HG03139 (cell line): Measurements from ENCODE around the gene PRND.
"Not testable (repeated sequence)": the region's sequence is repeated elsewhere in the genome, so short reads cannot be mapped to it uniquely, and the experiment has no call there.

ENCODE experiments used
- ATAC-seq: cut with Tn5 transposase; IDR thresholded peaks from one replicate; pipeline ENCODE4 v1.9.1; 2021; ENCODE audit not compliant: unreplicated experiment

Gene PRND

DNA sequence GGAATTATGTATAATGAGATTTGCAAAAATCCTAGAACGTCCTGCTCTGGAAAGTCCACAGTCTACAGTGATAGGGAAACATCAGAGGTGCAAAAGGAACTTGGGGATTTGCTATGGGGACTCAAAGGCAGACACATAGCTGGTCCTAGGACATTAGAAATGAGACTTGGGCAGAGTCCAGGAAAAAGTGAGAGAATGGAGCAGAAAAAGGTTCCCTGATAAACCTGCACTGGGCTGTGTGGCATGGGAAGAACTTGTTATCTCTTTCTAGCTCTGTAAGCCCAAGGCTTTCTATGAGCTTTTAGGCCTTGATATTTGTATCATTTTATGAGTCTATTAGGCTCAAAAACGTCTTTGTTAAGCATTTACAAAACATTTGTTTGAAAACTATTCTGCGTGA lies 15.2 kb downstream of the PRND start:
- no peak for ATAC-seq

DNA sequence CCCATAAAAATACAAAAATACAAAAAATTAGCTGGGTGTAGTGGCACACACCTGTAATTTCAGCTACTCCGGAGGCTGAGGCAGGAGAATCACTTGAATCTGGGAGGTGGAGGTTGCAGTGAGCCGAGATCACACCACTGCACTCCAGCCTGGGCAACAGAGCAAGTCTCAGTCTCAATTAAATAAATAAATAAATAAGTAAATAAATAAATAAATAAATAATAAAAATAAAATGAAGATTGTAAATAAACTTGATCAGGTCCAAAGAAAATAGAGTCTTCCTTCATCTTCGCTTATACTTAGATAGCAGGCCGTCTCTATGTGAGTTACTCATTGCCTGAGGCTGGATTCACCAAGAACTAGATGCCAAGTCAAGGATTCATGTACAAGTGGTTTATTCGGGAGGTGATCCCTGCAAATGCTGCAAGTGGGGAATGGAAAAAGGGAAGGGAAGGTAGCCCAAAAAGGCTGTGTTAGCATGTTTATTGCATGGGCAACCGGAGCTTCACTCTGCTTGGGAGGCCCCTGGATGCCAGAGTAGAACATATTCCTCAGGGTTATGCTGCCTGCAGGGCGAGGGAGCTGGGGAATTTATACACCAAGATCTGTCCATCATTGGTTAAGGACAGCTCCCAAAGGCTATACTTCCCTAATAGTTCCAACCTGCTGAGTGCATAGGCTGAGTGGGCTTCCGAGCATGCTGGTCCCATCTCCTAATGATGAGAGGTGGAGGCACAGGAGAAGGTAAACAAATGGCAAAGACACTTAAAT lies 16.3 kb downstream of the PRND start:
- no peak for ATAC-seq

DNA sequence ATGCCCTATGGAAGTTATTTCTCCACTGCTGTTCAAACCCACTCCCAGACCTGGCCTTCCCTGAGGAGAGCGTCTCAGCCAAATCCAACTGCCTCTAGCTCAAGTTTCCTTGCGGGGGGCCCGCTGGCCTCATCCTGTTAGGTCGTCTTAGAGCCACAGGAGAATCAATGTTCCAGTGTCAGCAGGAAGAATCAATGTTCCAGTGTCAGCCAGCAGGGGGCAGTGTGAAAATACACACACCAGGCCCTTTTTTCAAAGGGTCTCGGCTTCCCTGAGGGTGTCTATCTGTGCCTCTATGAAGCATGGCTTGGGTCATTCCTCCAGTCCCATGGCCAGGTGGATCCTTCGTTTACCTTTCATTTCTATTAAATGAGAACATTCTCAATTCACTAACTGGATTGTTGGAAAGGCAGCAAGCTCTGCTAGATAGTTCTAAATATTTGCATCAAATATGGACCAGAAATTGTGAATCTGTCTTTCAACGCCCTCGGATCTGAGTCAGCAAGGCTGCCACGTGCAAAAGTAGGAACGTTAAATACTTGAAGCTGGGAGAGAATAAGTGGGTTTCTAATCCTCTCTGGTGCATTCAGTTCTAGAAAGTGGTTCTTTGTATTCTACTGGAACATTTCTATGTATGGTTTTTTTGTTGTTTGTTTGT lies 19.2 kb downstream of the PRND start:
- ATAC-seq = no peak

DNA sequence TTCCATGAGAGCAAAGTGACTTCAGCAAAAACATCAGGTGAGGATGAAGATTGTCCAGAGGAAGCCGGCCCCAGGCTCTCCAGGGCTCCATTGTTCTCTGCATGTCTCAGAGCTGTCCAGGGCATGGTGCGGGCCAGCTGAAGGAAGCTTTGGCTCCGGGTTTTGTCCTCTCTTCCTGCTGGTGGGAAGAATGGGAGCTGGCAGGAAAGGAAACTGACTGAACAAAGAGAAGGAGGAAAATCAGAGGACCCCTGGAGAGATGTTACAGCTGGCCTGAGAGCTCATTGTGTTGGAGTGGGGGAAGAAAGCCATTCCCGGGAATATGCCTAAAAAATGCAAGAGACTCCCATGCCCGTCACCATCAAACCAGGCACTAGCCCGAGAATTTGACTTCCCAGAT lies 27.1 kb downstream of the PRND start:
- ATAC-seq = no peak

DNA sequence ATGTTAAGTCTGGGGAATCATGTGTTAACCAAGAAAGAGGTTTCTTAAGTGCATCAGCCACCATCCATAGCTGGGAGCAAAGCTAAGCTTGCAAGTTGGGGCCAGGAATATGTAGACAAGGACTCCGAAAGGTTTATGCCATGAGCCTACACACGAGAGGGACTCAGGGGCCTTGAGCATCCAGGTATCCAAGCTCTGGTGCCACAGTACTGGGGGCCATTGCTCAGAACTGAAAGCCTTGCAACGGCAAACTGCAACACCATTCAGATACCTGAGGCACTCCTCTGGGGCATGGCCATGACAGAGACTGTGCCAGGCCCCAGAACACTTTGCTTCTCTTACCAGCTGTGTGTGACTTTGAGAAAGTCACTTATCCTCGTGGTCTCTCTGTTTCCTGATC lies 27.6 kb downstream of the PRND start:
- no peak for ATAC-seq

DNA sequence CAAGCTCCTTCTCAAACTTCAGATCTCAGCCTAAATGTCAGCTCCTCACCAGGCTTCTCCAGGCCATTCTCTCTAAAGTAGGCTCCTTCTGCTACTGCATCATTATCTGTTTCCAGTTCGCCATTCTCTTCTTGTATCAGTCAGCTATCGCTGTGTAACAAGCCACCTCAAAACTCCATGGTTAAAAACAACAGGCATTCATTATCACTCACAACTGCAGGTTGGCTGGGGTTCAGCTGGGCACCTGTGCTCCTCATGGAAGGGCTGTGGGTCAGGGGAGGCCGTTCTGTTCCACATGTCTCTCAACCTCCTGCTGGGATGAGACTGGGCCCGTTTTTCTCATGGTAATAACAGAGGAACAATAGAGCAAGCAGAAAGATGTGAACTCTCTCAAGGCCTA lies 28.7 kb downstream of the PRND start:
- ATAC-seq = no peak

DNA sequence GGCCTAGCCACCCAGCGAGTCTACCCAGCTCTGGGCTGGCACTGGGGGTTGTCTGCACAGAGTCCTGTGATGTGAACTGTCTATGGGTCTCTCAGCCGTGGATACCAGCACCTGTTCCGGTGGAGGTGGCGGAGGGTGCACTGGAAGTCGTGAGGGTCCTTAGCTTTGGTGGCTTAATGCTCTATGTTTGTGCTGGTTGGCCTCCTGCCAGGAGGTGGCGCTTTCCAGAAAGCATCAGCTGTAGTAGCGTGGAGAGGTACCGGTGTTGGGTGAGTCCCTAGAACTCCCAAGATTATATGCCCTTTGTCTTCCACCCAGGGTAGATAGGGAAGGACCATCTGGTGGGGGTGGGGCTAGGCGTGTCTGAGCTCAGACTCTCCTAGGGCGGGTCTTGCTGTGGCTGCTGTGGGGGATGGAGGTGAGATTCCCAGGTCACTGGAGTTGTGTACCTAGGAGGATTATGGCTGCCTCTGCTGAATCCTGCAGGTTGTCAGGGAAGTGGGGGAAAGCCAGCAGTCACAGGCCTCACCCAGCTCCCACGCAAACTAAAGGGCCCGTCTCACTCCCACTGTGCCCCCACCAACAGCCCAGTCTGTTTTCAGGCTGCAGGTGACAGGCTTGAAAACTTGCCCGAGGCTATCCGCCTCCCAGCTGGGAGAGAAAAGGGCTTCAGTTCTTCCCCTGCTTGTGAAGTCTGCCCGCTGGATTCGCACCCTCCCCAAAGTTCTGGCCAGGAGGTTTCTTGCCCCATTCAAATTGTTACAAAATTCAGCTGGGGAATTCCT lies 37.6 kb downstream of the PRND start:
- not testable (repeated sequence) for ATAC-seq

DNA sequence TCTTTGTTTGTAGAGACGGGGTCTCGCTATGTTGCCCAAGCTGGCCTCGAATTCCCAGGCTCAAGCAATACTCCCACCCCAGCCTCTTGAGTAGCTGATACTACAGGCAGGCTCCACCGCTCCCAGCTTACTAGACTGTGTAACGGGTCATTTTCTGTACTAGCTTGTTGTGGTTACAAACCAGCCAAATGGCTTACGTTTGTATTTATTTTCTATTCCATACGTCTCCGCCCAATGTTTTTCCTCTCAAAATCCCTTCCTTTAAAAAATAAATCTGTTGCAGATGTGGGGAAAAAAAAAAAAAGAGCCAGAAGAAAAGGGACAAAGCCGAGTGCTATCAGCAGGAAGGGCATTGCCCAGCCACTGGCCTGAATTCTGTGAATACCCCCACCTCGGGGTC lies 41.6 kb downstream of the PRND start:
- ATAC-seq = no peak

DNA sequence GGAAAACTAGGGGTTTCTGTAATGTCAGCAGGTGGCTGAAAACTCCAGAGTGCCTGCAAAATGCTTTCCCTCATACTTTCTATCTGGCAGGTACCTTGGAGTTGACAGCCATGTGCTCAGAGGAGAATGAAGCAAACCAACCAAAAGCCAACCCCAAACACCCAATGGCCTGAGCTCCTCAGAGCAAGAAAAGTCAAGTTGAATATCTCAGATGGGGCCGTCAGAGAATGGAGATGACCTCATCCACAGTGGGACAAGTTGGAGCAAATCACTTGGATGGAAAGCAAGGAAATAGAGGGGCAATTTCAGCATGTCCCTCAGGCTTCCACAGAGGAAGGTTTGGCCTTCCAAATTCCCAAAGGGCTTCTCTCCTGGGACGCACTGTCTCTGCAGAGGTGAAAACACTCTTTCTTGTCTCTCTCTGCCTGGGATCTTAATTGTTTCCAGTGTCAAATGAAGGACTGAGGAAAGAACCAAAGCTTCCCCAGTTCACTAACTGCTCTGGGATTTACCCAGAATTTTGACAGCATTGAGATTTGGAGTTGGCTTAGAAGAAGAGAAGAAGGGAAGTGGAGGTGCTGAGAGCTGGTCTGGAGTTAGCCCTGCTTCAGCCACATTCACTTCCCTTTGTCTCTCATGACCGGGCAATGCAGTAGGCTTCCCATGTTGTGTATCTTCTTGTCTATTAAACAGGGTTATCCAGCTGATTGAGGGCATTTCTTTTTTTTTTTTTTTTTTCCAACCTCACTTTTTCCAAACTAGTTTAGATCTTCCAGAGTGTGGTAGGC lies 42.2 kb downstream of the PRND start:
- no peak for ATAC-seq

DNA sequence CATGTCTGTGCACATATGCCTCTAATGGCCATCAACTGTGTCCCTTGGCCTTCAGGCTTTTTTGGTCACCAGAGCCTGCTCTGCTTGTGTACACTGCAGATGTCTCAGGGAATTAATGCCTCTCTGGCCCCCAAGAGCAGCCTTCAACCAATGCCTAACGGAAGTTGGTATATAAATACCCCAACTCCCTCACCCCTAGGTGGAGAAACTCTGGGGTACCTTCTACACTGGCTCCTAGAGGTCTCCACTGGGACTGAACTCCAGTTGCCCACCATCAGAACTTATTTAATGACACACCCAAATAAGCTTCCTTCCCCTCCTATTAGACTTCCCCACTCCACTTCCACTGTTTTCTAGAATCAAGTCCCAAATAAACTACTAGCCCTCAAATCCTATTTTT lies 43.1 kb downstream of the PRND start:
- ATAC-seq = no peak

DNA sequence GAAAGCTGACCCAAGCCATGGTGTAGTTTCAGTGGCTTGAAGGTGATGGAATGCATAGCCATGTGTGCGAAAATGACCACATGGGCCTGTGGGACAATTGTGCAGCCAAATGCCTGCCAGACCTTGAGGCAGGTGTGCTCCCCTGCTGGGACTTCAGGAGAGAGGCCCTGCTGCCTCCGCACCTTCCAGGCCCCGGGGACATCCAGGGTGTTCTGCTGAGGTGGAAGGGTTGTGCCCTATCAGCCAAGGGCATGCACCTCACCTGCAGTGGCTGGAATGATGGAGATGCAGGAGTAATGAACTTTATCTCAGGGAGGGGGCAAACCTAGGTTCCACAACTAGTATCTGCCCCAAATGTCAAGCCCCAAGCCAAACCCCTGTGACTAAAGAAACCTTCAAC lies 44.0 kb downstream of the PRND start:
- no peak for ATAC-seq

DNA sequence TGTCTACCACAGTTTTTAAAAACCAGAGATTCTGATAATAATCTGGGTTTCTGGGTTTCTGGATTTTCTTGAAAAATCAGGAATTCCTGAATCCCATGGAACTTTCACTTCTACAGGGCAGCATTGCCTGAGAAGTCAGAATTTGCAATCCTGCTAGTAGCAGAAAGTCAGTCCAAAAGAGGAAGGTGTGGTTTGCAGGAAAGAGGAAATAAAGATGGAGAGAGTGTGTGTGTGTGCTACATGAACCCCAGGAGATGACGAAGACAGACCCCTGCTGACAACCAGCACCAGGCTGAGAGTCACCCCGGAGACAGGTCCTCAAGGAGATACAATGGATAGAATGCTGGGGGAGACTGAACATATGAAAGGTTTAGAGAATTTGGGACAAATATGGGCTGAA lies 44.9 kb downstream of the PRND start:
- no peak for ATAC-seq

DNA sequence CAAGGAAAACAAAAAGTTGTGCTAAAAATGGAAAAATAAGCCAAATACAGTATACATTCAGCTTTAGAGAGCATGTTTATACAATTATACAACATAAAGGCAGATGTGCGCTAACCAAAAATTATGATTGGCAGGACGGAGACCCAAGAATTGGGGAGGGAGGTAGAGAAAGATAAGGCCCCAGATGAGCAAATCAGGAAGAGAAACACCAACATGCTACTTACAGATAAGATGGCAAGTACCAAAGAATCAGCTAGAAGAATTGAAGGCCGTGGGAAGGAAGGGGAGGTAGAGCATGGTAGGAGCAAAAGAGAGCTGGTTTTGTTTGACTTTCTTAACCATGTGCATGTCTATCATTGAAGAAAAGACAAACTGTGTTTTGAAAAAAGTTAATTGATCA lies 45.4 kb downstream of the PRND start:
- ATAC-seq = no peak

DNA sequence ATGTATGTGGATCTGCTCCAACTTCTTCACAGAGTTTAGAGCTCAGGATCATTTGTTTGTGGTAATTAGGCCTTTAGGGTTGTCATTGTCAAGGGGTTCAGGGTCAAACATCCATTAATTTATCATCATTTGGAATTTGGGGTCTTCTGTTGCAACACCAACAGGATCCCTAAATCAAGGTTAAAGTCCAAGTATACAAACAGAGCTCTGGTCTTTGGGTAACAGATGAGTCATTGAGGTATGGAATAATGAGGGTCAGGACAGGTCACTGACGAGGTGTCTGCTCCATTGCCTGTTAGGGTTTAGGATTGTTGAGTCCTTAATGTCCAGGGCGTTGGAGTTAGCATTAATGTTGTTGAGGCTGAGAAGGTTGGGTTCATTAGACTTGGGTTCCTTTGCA lies 47.6 kb downstream of the PRND start:
- ATAC-seq = no peak

DNA sequence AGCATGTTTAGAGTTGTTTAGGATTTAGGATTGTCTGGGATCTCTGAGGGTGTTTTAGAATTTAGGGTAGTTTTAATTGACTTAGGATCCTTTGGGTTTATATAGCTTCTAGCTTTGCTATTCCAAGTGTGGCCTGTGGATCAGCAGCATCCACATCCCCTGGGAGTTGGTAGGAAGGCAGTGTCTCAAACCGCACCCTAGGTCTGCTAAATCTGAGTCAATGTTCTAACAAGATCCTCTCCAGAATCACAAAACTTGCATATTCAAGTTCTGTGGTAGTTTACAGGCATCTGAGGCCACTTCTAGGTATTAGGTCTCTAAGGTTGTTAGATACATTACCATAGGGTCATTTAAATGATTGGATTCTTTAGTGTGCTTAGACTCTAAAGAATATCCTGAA lies 48.3 kb downstream of the PRND start:
- no peak for ATAC-seq

DNA sequence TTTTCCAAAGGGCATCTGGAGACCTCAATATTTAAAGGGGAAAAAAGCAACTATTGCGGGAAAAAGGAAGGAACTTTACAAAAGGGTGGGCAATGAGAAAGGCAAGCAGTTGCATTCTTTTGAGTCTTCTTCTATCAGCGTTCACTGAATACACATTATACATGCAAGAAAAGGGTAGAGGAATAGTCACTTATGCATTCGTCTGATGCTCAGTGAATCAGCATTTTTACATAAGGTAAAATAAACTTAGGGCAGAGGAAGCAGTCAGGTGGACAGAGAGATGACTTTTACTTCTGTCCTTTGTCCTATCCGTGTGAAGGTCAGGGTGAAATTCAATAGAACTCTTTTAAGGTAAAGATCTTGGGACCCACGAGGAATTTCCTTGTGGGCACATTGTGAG lies 49.3 kb downstream of the PRND start:
- ATAC-seq = no peak

DNA sequence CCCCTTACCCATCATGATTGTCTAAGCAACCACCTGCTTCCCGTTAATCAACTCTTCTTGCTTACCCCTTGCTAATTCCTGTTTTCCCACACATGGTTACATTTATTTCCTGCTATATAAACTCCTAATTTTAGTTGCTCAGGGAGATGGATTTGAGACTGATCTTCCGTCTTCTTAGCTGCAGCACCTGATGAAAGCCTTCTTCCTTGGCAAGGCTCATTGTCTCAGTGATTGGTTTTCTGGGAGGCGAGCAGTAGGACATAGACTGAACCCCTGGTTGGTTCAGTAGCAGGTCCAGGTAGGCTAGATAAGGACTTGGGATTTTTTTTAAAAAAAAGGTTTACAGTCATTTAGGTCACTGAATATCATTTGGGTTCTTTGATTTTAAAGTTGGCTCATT lies 50.4 kb downstream of the PRND start:
- no peak for ATAC-seq

DNA sequence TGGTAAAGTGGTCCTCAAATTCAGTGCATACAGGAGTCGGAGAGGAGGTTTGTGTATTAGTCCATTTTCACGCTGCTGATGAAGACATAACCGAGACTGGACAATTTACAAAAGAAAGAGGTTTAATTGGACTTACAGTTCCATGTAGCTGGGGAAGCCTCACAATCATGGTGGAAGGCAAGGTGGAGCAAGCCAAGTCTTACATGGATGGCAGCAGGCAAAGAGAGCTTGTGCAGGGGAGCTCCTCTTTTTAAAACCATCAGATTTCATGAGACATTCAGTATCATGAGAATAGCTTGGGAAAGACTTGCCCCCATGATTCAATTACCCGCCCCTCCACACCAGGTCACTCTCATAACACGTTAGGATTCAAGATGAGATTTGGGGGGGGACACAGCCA lies 51.3 kb downstream of the PRND start:
- ATAC-seq = not testable (repeated sequence)

DNA sequence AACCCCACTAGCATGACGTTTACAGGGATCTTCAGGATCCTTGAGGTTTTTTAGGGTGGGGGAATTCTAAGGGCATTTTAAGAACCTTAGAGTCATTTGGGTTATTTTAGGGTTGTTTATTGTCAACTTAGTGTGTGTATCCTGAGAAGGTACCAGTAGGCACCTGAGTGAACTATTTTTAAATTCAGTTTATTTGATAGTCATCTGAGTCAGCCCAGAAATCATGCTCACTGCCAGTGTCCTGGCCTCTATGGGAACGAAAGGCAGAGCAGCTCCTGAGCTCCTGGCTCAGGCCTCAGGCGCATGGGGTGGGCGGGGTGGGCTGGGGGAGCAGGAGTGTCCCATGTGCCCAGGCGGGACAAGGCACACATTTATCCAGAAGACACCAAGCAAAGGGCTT lies 52.0 kb downstream of the PRND start:
- no peak for ATAC-seq

DNA sequence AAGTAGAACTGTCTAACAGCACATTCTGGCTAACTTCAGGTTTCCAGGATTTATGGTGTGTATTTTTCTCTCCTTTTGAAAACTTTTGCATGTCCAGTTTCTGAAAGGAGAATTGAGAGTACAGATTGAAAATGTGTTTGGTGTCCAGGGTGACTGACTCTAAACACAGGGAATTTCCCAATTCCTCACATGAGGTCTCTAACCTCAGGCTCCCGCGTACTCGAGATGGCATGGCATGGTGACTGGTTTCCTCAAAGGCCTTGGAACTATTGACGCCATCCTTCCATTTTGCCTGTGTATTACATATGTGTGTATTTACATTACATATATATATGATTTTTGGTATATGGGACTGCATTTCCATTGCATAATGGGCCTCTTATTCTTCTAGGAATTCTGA lies 52.5 kb downstream of the PRND start:
- no peak for ATAC-seq

DNA sequence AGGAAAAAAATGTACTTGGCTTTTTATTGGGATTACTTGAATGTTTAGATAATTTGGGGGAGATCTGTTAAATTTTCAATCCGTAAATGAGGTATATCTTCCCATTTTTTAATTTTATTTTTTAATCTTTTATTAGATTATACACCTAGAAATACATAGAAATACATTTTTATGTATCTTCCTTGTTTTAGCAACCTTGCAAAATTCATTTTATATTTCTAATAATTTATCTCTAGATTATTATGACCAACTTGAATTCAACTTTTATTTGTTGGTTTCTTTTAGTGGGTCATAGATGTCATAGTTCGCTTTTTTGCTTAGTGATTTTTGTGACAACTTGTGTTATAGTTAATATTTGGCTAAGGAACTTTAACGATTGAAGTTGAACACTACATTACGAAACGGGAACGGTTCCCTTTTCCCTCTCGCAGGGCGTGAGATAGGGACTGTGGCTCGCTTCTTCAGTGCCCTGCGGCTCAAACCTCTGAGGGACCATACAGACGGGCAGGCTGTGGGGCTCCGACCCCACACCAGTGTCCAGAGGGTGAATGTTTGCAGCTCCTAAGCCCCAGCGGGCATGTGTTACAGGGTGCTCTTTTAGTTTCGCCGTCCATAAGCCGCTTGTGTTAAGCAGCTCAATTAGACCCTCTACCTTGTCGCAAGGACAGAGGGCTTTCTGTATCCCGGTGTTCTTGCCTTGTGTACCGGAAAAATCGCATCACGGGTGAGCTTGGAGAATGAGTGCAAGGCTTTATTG lies 53.8 kb downstream of the PRND start:
- no peak for ATAC-seq
